Fibroblast of gingiva (primary cell): ENCODE data around the gene ZFC3H1.
A peak's percentile ranks its signal among the peaks of the same experiment; 100 is the strongest.
"Not testable (repeated sequence)": the region's sequence is repeated elsewhere in the genome, so short reads cannot be mapped to it uniquely, and the experiment has no call there.

Experiments used
- DNase-seq: peaks from one replicate; pipeline ENCODE4 v3.0.0-alpha.2; 2011; ENCODE audit warnings: low read depth

ZFC3H1 gene

DNA sequence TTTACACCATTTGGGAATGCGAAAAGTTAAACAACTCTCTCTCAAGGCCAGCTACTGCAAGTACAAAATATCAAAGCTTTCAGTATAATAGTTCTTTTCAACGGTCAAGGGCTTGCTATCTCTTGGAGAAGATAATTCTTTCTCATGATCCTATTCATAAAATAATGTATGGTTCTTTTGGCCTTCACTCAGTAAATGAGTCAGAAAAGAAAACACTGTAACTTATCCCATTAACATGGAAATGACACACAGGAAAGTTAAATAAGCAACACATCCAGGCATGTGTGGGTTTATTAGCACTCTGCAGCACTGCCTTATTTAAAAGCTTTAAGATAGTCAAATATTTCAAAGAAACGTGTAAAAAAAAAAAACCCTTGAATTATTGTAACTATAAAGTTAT lies 36.9 kb downstream of the ZFC3H1 start:
- no peak for DNase-seq

DNA sequence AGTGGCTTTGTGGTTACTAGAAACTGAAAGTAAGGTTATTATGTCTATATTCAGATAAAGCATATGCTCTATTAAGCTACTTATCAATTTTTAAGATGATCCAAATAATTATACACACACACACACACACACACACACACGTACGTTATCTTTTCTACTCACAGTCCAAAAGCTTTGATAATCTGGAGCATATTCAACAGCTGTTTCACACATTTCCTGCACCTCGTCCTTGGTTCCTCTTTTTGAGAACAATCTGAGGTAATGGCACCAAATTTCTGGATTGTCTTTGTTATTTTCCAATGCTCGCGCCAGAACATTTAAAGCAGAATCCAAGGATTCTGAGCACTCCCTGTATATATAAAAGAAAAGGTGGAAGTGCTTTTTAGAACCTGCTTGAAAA lies 37.5 kb downstream of the ZFC3H1 start:
- DNase-seq, result no peak

DNA sequence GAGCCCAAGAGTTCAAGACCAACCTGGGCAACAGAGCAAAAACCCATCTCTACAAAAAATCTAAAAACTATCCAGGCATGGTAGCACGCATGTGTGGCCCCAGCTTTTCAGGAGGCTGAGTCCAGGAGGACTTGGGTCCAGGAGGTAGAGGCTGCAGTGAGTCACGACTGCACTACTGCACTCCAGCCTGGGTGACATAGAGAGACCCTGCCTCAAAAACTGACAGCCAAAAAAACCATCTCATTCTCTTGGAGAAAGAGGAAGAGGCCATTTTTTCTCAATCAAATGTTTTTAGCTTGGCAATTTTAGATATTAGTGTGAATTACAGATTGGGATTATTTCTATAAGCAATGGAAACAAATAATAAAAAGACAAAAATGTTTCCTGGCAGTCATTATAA lies 38.2 kb downstream of the ZFC3H1 start:
- no peak for DNase-seq

DNA sequence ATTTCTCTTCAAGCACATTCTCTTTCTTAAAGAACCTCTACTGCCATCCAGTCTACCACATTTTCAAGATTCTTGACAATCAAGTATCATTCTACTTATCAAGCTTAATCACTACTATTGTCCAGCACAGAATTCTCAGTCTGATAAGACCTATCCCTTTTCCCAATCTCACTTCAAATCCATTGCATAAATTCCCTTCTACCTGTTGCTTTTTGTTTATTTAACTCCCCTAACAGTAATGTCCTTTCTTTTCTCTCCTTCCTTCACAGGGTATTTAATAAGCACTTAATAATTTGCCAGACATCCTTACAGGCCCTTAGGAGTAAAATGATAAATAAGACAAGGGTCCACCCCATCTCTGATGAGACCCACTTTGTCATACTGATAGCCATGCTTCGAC lies 41.7 kb downstream of the ZFC3H1 start:
- no peak for DNase-seq

DNA sequence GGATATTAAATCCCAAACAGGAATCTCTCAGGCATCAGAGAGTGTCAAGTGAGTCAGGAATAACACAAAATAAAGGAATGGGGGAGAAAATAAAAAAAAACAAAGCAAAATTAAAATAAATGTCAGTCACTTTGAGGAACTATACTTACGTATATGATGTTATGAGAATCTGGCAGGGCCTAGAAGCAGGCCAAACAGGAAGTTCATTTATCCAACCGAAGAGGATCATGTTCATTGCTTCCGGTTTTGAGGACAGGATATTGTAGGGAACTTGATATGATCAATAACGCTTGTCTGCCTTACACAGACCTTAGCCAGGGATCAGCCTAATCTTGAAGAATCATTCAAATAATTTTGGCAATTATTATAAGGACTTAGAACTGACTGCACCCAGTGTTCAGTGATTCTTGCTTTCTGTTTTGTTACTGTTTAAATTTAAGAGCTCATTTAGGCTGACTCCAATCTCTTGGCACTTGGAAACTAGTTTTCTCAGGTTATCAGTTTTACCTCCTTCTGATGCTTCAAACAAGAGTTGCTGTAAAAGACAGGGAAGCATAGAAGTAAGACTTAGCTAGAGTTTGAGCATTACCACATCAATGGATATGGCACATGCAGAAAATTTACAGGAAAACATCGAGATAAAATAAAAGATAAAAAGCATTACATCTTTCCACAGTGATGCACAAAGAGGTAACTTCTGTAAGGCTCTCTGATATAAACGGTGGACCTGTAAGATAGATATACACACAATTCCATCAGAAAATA lies 53.4 kb downstream of the ZFC3H1 start:
- no peak for DNase-seq

DNA sequence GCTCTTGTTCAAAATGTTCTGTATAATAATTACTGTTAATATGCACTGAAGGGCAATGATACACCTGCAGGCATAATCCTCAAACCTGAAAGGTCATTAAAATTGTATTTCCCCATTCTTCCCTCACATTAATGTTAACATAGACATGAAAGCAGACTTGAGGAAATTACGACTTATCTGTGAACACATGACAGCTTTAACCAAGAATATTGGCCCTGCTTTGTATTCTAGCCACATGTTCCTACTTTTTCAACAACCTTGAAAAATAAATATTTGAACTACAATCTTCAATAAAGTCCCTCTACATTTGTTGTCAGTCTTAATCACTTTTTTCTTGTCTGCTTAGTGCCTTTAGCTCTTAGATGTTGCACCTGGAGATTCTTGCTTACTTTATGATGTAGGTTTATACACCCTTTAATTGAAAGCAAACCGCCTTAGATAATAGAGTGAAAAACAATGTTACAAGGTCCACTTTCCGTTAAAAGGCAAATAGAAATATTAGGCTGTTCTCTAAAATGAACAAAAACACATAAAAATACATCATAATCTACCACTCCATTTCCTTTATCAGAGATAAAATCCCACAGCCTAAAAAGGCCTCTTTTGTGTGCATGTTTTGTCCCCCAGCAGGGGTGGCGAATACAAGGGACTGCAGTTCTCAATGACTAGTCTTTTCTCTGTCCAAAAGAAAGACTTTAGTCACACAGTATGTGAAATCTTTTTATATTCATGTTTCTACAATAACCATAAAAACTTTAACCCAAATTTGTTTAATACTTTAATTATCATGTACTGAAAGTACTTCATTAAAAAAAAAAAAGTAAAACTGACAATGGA lies 55.9 kb downstream of the ZFC3H1 start:
- no peak for DNase-seq

DNA sequence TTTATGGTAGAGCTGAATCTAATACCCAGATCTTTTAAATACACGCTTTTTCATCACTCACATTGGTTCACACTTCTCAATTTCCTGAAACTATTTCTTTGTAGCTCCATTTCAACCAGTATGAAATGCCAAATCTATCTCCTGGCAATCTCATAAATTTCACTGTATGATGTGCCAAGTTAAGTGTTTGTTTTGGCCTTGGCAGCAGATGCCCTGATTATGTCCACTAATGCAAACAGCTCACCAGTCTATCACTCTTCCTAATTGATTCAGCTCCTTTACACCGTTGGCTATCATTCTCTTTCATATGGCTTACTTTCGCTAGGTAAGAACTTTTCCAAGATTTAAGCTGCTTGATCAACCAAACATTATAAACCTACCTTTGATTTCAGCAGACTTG lies 58.6 kb downstream of the ZFC3H1 start:
- no peak for DNase-seq

DNA sequence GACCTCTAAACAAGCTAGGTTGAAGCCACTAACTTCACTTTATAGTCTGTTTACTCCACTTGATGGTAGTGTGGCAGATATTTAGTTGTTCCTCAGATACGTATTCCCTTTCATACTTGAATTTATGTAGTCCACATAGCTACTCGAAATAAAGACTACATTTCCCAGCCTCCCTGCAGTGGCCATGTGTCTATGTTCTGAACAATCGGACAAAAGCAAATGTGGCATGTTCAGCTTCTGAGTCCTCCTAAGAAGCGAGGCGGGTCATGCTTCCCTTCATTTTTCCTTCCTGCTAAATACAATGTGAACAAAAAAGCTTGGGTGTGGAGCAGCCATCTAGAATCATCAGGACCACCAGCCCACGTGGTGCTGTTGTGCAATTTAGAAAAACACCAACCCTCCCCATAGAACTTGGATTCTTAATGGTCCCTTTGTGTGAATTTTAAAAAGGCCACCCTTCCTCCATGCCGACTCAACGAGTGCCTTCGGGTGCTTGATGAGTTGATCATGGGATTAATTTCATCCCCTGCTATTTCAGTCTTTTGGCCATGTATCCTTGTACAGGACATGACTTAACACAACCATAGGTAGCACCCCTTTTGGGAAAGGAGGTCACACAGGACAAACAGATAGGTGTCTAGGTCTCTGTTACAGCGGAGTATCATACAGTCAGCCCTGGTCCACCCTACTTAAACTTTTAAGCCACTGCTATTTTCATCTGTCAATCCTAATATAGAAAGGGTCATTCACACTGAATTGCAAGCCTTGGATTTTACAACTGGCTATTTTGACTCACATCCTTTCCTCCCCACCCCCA lies 60.7 kb downstream of the ZFC3H1 start:
- no peak for DNase-seq

DNA sequence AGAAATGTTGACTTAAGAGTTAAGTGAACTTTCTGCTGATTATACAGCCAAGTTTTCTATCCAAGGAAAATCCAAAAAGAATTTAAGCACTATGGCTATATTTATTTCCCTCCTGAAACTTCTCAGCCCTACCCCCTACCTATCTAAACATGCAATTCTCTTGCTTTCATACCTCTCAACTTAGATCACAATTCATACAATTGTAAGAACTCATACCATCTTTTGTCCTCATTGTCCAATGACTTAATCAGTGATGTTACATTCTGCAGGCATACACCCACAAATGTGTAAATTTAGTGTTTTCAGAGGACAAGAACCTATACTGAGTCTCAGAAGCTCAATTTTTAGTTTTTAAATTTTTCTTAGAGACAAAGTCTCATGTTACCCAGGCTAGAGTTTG lies 62.1 kb downstream of the ZFC3H1 start:
- no peak for DNase-seq

DNA sequence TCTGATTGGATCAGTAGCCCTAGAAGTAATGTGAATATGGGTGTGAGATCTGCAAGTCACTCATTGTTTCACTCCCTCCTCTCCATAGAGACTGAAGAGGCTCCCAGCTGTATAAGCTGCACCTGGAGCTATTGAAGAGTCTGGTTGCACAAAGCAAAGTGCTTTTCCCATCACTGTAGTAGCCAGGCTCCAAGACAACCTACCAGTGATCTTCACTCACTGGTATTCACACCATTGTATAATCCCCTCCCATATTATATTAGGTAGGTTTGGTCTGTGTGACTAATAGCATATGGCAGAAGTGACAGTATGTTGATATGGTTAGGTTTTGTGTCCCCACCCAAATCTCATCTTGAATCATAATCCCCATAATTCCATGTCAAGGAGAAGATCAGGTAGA lies 64.4 kb downstream of the ZFC3H1 start:
- no peak for DNase-seq

DNA sequence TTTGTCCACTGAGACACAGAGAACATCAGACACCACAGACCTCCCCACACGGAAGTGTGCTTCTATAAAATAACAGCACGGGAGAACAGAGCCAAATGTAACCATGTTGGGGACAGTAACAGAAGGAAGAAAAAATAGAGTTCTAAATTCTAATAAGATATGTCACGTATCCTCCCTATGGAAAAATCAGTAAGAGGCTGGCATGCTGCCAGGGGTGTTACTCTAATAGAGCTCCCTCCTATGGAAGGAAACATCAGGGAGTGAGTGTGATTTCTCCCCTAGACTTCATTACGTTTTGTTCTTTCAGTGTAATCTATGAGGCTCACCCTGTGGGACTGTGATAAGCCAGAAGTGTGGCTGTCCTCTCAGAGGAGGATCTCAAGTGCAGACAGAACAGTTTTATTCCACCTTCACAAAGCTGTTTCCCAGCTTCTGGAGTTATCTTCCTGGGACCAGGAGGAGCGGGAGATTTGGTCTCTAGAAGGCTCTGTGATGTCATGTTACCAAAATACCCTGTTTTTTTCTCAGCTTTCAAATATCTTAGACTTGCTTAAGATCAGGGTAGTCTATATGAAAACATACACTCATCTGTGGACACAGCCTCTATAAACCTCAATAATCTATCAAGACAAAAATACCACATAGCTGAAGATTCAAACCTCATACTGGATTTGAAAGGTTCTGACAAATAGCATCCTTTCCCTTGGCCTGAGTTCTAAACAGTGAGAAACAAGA lies 69.3 kb downstream of the ZFC3H1 start:
- DNase-seq, result no peak

DNA sequence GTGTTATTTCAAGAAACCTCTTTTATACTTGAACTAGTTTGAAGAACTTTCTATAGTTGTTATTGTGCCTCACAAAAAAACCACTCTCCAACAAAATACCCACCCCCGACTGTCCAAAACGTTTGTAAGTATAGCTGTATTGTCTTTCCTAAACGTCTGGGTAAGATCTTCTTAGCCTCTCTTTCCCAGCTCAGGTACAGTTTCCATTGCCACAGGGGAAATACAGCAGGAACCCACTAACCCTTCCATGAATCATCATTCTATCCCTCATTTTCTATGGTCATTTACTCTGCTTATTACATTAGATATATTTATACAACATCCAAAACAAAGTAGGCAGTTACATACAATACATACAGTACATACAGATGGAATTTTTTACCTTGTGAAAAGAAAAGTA lies 70.8 kb downstream of the ZFC3H1 start:
- no peak for DNase-seq

DNA sequence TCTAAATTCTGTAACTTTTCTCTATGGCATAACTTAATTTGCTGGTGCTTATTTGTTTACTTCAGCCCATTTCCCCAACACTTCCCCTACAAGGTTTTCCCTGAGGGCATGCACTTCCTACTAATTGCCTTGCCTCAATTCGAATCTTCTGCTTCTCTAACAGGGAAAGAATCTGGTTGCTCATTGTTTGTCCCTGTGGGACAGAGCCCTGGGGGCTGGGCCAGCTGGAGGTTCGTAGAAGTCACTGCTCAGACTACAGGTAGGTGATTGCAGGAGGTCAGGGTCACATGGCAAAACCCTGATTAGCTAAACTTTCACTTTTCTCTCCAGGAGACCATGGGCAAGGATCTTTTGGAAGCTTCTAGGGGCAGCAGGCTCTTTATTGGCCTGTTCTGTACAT lies 72.0 kb downstream of the ZFC3H1 start:
- DNase-seq, result no peak

DNA sequence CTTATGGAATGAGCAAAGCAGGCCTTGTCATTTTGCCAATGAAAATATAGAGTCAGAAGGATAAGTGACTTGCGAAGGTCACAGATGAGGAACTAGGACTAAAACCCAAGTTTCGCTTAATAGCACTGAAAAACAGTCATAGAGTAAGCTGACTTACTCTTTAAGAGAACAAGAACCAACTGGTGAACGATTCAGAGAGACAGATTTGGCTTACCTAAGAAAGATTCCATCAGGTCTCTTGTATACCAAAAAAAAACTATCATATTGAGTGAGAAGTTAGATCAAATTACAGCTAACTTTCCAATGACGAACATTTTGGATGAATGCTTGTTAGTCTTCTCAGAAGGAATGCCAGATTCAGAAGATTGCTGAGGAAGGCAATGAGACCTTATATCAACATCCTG lies 74.2 kb downstream of the ZFC3H1 start:
- peak; percentile 45 for DNase-seq

DNA sequence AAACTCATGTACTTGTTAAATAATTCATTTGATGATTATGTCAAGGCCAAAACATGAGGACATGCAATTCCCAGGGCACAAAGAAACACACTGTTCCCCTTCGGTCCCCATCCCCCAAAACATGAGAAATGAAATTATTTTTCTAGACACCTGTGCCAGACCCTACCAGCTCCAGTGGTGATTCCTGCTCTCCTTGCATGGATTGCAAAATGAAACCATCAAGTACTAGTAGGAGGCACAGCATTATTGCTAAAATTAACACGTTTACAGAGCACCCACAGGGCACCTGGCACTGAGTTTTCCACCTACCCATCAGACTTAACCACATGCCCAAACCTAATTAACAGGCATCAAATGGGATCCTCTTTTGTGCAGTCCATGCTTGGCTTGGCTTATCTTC lies 76.6 kb downstream of the ZFC3H1 start:
- no peak for DNase-seq

DNA sequence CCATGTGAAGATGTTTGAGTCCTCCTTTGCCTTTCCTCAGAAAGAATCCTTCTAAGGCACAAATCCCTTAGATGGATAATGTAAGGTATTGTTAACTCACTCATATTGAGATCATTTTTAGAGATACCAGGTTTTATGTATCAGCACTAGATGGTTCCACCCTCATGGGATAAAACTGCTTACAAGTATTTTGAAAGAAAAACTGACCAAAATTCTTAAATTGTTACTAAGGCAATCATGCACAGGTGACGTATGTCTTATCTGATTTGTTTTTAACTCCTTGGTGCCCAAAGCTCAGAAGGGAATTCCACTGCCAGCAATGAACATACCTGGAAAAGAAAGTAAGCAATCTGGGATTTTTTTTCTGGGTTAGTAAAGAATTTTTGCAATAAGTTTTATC lies 78.4 kb downstream of the ZFC3H1 start:
- no peak for DNase-seq

DNA sequence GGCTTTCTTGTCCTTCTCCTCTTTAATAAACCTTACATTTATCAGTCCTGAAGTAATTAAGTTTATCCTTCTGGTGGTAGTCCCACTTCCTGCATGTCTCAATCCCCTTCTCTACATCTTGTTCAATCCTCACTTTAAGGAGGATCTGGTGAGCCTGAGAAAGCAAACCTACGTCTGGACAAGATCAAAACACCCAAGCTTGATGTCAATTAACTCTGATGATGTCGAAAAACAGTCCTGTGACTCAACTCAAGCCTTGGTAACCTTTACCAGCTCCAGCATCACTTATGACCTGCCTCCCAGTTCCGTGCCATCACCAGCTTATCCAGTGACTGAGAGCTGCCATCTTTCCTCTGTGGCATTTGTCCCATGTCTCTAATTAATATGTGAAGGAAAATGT lies 79.3 kb downstream of the ZFC3H1 start:
- DNase-seq, result no peak

DNA sequence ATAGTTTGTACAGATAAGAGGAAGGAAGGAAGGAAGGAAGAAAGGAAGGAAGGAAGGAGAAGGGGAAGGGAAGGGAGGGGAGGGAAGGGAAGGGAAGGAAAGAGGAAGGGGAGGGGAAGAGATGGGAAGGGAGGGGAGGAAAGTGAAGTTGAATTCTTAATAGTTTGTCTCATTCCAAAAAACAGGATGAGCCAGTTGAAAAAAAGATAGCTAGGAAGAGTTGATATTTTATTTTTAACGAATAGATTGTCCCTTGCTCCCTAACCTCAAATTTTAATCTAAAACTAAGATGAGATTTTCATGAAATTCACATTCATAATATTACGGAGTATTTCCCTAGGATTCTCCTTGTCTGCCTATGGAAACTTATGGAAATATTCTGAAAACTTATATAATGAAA lies 80.7 kb downstream of the ZFC3H1 start:
- DNase-seq, result no peak

DNA sequence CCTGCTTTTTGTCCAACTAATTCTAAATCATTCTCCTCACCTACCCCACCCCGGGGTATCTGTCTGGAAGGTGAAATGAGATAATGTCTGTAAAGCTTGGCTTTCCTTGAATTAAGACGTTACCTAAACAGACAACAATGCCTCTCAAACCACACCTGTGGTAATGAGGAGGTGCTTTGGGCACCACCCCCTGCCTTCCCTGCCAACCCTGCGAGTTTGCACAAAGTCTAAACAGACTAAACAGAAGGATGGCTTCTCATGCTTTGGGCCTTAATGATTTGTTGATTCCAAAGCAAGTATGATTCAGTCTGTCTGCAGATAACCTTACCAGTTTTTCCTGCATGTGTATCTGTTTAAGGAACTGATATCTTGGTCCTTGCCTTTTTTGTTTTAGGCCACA lies 82.4 kb downstream of the ZFC3H1 start:
- DNase-seq, result no peak

DNA sequence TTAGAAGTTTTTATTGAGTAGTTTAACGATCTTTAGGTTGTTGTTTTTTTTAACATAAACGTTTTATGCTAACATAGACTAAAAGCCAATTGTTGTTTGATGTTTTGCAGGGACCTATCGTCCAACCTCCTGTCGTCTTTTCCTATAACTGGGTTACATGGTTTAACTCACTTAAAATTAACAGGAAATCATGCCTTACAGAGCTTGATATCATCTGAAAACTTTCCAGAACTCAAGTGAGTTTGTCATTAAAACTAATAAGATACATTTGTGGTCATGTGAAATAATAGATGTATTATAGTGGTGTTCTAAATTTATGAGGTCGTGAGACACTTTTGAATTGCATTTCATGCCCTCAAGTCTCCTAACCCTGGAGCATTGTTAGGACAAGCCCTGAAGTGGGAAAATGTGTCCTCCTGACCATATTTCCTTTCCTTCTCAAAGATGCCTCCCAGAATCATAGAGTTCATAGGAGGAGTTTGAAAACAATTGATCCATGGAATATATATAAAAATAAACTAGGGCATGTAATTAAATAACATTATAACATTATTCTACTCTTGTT lies 84.9 kb downstream of the ZFC3H1 start:
- no peak for DNase-seq

DNA sequence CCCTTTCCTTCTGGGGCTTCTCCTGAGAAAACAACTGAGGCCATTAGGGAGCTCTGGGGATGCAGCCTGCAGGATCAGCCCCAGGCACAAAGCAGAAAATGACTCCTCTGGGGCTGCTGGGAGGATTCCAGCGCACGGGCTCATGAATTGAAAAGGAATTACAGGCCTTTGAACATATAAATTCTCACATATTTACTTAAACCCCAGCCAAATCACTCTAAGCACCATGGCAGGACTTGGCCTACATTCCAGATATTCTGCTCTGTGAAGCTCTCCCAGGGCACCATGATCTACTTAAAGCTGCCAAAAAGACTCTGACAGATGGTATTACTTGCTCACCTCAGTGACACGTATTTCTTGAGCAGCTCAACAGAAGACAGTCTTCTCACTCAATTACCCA lies 87.2 kb downstream of the ZFC3H1 start:
- no peak for DNase-seq

DNA sequence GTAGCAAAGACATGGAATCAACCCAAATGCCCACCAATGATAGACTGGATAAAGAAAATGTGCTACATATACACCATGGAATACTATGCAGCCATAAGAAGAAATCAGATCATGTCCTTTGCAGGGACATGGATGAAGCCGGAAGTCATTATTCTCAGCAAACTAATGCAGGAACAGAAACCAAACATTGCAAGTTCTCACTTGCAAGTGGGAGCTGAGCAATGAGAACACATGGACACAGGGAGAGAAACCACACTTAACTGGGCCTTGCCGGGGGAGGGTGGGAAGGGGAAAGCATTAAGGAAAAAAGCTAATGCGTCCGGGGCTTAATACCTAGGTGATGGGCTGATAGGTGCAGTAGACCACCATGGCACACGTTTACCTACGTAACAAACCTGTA lies 93.8 kb downstream of the ZFC3H1 start:
- not testable (repeated sequence) for DNase-seq
